GM12878 (cell line): ENCODE results near the gene RNF115. TPM values are rescaled to one million over a fixed set of nuclear protein-coding genes. Genes with fewer than 3 reads are reported as not detected.

Source experiments
- ATAC-seq: fragments of 200-7000 bp; cut with Tn5 transposase; 3 replicates; pipeline ENCODE4 v1.9.1; 2020; ENCODE audit warnings: mild to moderate bottlenecking, moderate library complexity
- BruUV-seq: library from RNA; stranded (reverse); fragments of 400-500 nt; replicated peaks from 2 replicates; lab custom pipeline; 2021; lab: Mats Ljungman, UMichigan
- CTCF ChIA-PET: fragments of 300-600 bp; sonication (Branson Sonifier 250); formaldehyde crosslinking; extraction: SDS; loops from one replicate; lab custom pipeline; 2021; ENCODE audit warnings: inconsistent platforms; lab: Yijun Ruan, JAX
- POLR2A ChIA-PET: fragments of 350-600 bp; formaldehyde crosslinking; extraction: SDS; loops from one replicate; lab custom pipeline; 2021; ENCODE audit warnings: inconsistent platforms; lab: Charles Lee
- RAD21 ChIA-PET: fragments of 300-600 bp; sonication (Branson Sonifier 250); formaldehyde crosslinking; loops from one replicate; lab custom pipeline; 2023; ENCODE audit warnings: antibody characterized with exemption; ENCODE audit not compliant: unreplicated experiment; lab: Charles Lee
- SMC1A ChIA-PET: fragments of 300-600 bp; sonication (Branson Sonifier 250); formaldehyde crosslinking; loops from one replicate; lab custom pipeline; 2023; ENCODE audit not compliant: unreplicated experiment, uncharacterized antibody; lab: Charles Lee
- DNase-seq: peaks from one replicate; pipeline ENCODE4 v3.0.0-alpha.2; 2011; ENCODE audit warnings: low read depth, low spot score
- FAIRE-seq: peaks from 3 replicates; lab custom pipeline; 2011; peaks lifted over from hg19 to GRCh38; lab: Jason Lieb, UNC
- H2AFZ ChIP-seq: 2 replicates; pipeline ENCODE4 v1.6.0; 2011; ENCODE audit warnings: low read depth, low read length, control low read depth; ENCODE audit not compliant: control insufficient read depth
- H3K27ac ChIP-seq: 2 replicates; pipeline ENCODE4 v1.5.1; 2011; ENCODE audit warnings: control low read depth; ENCODE audit not compliant: control insufficient read depth, insufficient read depth
- H3K27me3 ChIP-seq, 2 experiments: replicated peaks in 1 of 2; 2 replicates each; pipeline versions ENCODE4 v1.6.0 to v1.6.1; 2011; ENCODE audit warnings: low read length in 1 of 2; ENCODE audit not compliant: control insufficient read depth in 2 of 2, insufficient read depth in 2 of 2
- H3K36me3 ChIP-seq, 2 experiments: 2 replicates each; pipeline ENCODE4 v1.5.1; 2011; ENCODE audit warnings: low read length in 1 of 2; ENCODE audit not compliant: control insufficient read depth in 2 of 2, insufficient read depth in 2 of 2
- H3K4me1 ChIP-seq: 2 replicates; pipeline ENCODE4 v1.6.1; 2011; ENCODE audit warnings: mild to moderate bottlenecking, low read length, moderate library complexity, mixed read lengths; ENCODE audit not compliant: control insufficient read depth, insufficient read depth
- H3K4me2 ChIP-seq: 2 replicates; pipeline ENCODE4 v1.6.0; 2011; ENCODE audit warnings: control low read depth; ENCODE audit not compliant: control insufficient read depth, insufficient read depth
- H3K4me3 ChIP-seq: fragments of 200-600 bp; sonication (generic); 2 replicates; pipeline ENCODE4 v1.5.1; 2016
- H3K79me2 ChIP-seq: 2 replicates; pipeline ENCODE4 v1.6.0; 2011; ENCODE audit warnings: low read length; ENCODE audit not compliant: control insufficient read depth, insufficient read depth
- H3K9ac ChIP-seq: 2 replicates; pipeline ENCODE4 v1.8.0; 2011; ENCODE audit warnings: low read length, control low read depth, mixed read lengths; ENCODE audit not compliant: control insufficient read depth, insufficient read depth
- H3K9me3 ChIP-seq: replicated peaks from 3 replicates; pipeline ENCODE4 v1.5.1; 2011; ENCODE audit warnings: mild to moderate bottlenecking, low read length; ENCODE audit not compliant: control insufficient read depth, insufficient read depth
- H4K20me1 ChIP-seq: 2 replicates; pipeline ENCODE4 v1.6.0; 2011; ENCODE audit not compliant: control insufficient read depth, insufficient read depth
- CREM ChIP-seq: IDR thresholded peaks from 2 replicates; pipeline ENCODE4 v1.6.1; 2014; ENCODE audit warnings: antibody characterized with exemption, low read depth
- FOS ChIP-seq: IDR thresholded peaks from 3 replicates; pipeline ENCODE4 v1.6.1; 2011; ENCODE audit warnings: borderline replicate concordance; ENCODE audit not compliant: insufficient read length; ENCODE audit errors: extremely low read depth
- HDAC6 ChIP-seq: fragments of 200-600 bp; sonication (generic); IDR thresholded peaks from one replicate; pipeline ENCODE4 v1.8.0; 2017; ENCODE audit warnings: antibody characterized with exemption; ENCODE audit not compliant: unreplicated experiment
- IRF3 ChIP-seq: fragments of 450-650 bp; IDR thresholded peaks from 2 replicates; pipeline ENCODE4 v1.6.1; 2014; ENCODE audit warnings: mild to moderate bottlenecking
- JUNB ChIP-seq: IDR thresholded peaks from 2 replicates; pipeline ENCODE4 v1.6.1; 2016; ENCODE audit warnings: antibody characterized with exemption, mild to moderate bottlenecking
- RBBP5 ChIP-seq: fragments of 200-600 bp; sonication (generic); conservative IDR thresholded peaks from 2 replicates; pipeline ENCODE4 v1.6.1; 2016
- RUNX3 ChIP-seq: IDR thresholded peaks from 2 replicates; pipeline ENCODE4 v1.6.1; 2012; ENCODE audit warnings: low read length, inconsistent platforms
- ZBTB11 ChIP-seq: fragments of 450-650 bp; formaldehyde crosslinking; IDR thresholded peaks from 2 replicates; pipeline ENCODE4 v1.5.0; 2022; ENCODE audit warnings: mild to moderate bottlenecking, missing genetic modification characterization
- ZBTB33 ChIP-seq: fragments of 450-650 bp; IDR thresholded peaks from 2 replicates; pipeline ENCODE4 v1.6.1; 2017; ENCODE audit warnings: mild to moderate bottlenecking
- ZSCAN29 ChIP-seq: fragments of 450-650 bp; IDR thresholded peaks from 2 replicates; pipeline ENCODE4 v1.6.1; 2017; ENCODE audit warnings: mild to moderate bottlenecking, moderate library complexity
- WGBS: methylation state at CpG from one replicate; pipeline ENCODE4 v1.1.6; 2016; ENCODE audit warnings: low lambda C conversion rate; ENCODE audit not compliant: insufficient replicate concordance, insufficient coverage; ENCODE audit errors: missing lambda C conversion rate; 5-methylcytosine and 5-hydroxymethylcytosine counted together
- in situ Hi-C: fragments of 300-500 bp; cut with MboI; formaldehyde crosslinking; loops from 9 replicates; pipeline ENCODE4 v1.14.3; 2018; ENCODE audit warnings: mixed read lengths
- intact Hi-C: fragments of 100-400 bp; cut with micrococcal nuclease; formaldehyde crosslinking; loops from one replicate; pipeline ENCODE4 v1.14.2; 2022; ENCODE audit not compliant: unreplicated experiment
- polyA plus RNA-seq, 11 experiments: library from polyadenylated mRNA; depleted of rRNA in 4 of 11; unstranded in 6 of 11; stranded (reverse) in 5 of 11; fragments of >200 nt; fragmentation: Nextera tagmentation in 4 of 11; fragmentation: Illumina TruSeq in 1 of 11; extraction: Ambion mirVana in 4 of 11; extraction: Trizol in 1 of 11; gene quantifications; 1 replicate in 1 of 11; 2 replicates in 10 of 11; pipeline versions ENCODE4 v1.2.1 to v1.2.3, GENCODE V29; 2011 to 2016; ENCODE audit warnings: inconsistent platforms in 2 of 11, missing spikeins in 2 of 11, low read depth in 1 of 11
- total RNA-seq, 4 experiments: library from RNA; depleted of rRNA in 3 of 4; stranded (reverse); fragments of >200 nt in 3 of 4; fragmentation: Illumina TruSeq in 1 of 4; extraction: Trizol in 1 of 4; gene quantifications; 2 replicates each; pipeline versions ENCODE4 v1.2.1 to v1.2.3, GENCODE V29; 2013 to 2021
- TF ChIP-seq, protein P1 (sequence below): fragments of 450-650 bp; IDR thresholded peaks from 2 replicates; pipeline ENCODE4 v1.6.1; 2017; ENCODE audit warnings: antibody characterized with exemption, mild to moderate bottlenecking, moderate library complexity
- TF ChIP-seq, protein P2 (sequence below): fragments of 450-650 bp; IDR thresholded peaks from 2 replicates; pipeline ENCODE4 v1.6.1; 2016; ENCODE audit warnings: mild to moderate bottlenecking

Gene RNF115
- total and polyA plus RNA-seq, 10 of the 15 experiments (the other 5 are each of a cell fraction or from before 2014, with no cell fraction given) = 3.4 to 22.0 (median 12.9) TPM

GRCh38 chr1:145750426-145750825 is 73.5 kb downstream of the RNF115 start:
- Histone ChIP-seq H3K27me3 (no peaks in the 10 kb centered on the region), H3K79me2 (no peaks in the 10 kb centered on the region), H3K4me3 (no peak overlapping the region), H4K20me1 (no peaks in the 10 kb centered on the region), H3K27ac (no peak overlapping the region), H3K4me1 (no peaks in the 10 kb centered on the region), H2AFZ (no peak overlapping the region), H3K9ac (no peak overlapping the region), H3K4me2 (no peak overlapping the region), H3K36me3 (peaks cover 3 to 19% of the 10 kb centered on the region in 2 experiments; a peak in 3 of 4 replicates), H3K9me3 (no peaks in the 10 kb centered on the region)
- ChIA-PET RAD21 (no interaction called here), CTCF (no interaction called here), POLR2A (no interaction called here), SMC1A (interaction anchor here (1.1 kb wide), 1 partner anchor 12 kb away, joined by 3 read pairs; no protein-coding TSS in a partner anchor)
- DNase-seq (no peak), FAIRE-seq (no peak), ATAC-seq (no peak)
- in situ Hi-C loops (no loop called here), intact Hi-C loops (no loop called here)
- WGBS = 93% methylated on average over 5 of the region's 5 CpGs
- TF ChIP-seq HDAC6 = no peak
- TF ChIP-seq ZBTB33 = no peak
- no peak for TF ChIP-seq ZSCAN29
- TF ChIP-seq JUNB = no peak
- TF ChIP-seq, protein P1, sequence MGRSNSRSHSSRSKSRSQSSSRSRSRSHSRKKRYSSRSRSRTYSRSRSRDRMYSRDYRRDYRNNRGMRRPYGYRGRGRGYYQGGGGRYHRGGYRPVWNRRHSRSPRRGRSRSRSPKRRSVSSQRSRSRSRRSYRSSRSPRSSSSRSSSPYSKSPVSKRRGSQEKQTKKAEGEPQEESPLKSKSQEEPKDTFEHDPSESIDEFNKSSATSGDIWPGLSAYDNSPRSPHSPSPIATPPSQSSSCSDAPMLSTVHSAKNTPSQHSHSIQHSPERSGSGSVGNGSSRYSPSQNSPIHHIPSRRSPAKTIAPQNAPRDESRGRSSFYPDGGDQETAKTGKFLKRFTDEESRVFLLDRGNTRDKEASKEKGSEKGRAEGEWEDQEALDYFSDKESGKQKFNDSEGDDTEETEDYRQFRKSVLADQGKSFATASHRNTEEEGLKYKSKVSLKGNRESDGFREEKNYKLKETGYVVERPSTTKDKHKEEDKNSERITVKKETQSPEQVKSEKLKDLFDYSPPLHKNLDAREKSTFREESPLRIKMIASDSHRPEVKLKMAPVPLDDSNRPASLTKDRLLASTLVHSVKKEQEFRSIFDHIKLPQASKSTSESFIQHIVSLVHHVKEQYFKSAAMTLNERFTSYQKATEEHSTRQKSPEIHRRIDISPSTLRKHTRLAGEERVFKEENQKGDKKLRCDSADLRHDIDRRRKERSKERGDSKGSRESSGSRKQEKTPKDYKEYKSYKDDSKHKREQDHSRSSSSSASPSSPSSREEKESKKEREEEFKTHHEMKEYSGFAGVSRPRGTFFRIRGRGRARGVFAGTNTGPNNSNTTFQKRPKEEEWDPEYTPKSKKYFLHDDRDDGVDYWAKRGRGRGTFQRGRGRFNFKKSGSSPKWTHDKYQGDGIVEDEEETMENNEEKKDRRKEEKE = no peak
- no peak for TF ChIP-seq ZBTB11 (CRISPR knock-in tag)
- TF ChIP-seq RUNX3 = no peak
- no peak for TF ChIP-seq FOS
- TF ChIP-seq CREM = no peak
- no peak for TF ChIP-seq RBBP5
- TF ChIP-seq, protein P2, sequence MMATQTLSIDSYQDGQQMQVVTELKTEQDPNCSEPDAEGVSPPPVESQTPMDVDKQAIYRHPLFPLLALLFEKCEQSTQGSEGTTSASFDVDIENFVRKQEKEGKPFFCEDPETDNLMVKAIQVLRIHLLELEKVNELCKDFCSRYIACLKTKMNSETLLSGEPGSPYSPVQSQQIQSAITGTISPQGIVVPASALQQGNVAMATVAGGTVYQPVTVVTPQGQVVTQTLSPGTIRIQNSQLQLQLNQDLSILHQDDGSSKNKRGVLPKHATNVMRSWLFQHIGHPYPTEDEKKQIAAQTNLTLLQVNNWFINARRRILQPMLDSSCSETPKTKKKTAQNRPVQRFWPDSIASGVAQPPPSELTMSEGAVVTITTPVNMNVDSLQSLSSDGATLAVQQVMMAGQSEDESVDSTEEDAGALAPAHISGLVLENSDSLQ = no peak
- TF ChIP-seq IRF3 = no peak
- no TSS peak for BruUV-seq
